ENCODE measurements around the gene ST7L. TPM values are rescaled to one million over a fixed set of nuclear protein-coding genes. Genes with fewer than 3 reads are reported as not detected.

Gene ST7L
- total and polyA plus RNA-seq, 10 of the 15 experiments (the other 5 are each of a cell fraction or from before 2014, with no cell fraction given) = 3.6 to 13.7 (median 8.9) TPM

DNA sequence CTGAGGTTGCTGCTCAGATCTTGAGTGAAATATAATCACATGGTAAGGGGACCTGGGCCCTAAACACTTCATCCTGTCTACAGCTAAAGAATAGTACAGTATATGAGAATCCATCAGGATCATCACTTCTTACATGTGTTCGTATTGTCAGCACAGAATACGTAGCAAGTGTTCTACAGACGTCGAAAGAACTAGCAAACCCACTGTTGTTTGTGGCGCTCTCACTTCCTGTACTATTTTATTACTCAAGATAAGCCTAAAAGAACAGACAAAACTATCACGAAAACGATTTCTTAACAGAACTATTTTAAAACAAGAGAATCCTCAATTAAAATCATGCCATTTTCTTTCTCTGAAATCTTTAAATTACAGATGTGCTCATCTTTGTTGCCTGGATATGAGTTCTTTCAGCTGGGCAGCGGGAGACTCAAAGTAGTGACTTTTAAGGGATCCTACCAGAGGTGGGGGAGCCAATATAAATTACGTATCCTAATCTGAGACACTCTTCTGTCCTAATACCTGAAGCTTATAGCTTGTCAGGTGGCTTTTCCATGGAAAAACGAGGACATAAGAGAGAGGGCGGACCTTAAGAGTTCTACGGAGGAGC is 724 bp downstream of the ST7L start (continued):
- TF ChIP-seq CREM (IDR thresholded peaks at IDR 0.05; ENCODE audit: low read depth) (peak; percentile 48; the same call in 1 of the 2 replicates), CBFB (IDR thresholded peaks at IDR 0.05; ENCODE audit: low read depth) (no peak), ZNF384 (IDR thresholded peaks at IDR 0.05; ENCODE audit: borderline replicate concordance, low read depth, low read length) (no peak), SMARCA5 (IDR thresholded peaks at IDR 0.05) (no peak), KDM1A (IDR thresholded peaks at IDR 0.05; ENCODE audit: borderline replicate concordance) (no peak), POLR2A (IDR thresholded peaks at IDR 0.05; ENCODE audit: low read depth, low read length) (no peak), TCF7 (IDR thresholded peaks at IDR 0.05; ENCODE audit: borderline replicate concordance) (no peak), BRCA1 (IDR thresholded peaks at IDR 0.05; ENCODE audit: low read depth, low read length) (no peak), STAT3 (IDR thresholded peaks at IDR 0.05; ENCODE audit: low read depth, low read length) (no peak), CREB1 (IDR thresholded peaks at IDR 0.05; ENCODE audit: low read depth) (peak; percentile 85), GABPA (IDR thresholded peaks at IDR 0.05; ENCODE audit: low read depth) (0 out of 2 replicates have a peak, but pooled peaks have one; percentile 31), MTA2 (IDR thresholded peaks at IDR 0.05; ENCODE audit: low read depth) (no peak)
- TF ChIP-seq, protein P1, sequence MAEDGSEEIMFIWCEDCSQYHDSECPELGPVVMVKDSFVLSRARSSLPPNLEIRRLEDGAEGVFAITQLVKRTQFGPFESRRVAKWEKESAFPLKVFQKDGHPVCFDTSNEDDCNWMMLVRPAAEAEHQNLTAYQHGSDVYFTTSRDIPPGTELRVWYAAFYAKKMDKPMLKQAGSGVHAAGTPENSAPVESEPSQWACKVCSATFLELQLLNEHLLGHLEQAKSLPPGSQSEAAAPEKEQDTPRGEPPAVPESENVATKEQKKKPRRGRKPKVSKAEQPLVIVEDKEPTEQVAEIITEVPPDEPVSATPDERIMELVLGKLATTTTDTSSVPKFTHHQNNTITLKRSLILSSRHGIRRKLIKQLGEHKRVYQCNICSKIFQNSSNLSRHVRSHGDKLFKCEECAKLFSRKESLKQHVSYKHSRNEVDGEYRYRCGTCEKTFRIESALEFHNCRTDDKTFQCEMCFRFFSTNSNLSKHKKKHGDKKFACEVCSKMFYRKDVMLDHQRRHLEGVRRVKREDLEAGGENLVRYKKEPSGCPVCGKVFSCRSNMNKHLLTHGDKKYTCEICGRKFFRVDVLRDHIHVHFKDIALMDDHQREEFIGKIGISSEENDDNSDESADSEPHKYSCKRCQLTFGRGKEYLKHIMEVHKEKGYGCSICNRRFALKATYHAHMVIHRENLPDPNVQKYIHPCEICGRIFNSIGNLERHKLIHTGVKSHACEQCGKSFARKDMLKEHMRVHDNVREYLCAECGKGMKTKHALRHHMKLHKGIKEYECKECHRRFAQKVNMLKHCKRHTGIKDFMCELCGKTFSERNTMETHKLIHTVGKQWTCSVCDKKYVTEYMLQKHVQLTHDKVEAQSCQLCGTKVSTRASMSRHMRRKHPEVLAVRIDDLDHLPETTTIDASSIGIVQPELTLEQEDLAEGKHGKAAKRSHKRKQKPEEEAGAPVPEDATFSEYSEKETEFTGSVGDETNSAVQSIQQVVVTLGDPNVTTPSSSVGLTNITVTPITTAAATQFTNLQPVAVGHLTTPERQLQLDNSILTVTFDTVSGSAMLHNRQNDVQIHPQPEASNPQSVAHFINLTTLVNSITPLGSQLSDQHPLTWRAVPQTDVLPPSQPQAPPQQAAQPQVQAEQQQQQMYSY (CRISPR knock-in tag; IDR thresholded peaks at IDR 0.05) = no peak
- TF ChIP-seq, protein P2, sequence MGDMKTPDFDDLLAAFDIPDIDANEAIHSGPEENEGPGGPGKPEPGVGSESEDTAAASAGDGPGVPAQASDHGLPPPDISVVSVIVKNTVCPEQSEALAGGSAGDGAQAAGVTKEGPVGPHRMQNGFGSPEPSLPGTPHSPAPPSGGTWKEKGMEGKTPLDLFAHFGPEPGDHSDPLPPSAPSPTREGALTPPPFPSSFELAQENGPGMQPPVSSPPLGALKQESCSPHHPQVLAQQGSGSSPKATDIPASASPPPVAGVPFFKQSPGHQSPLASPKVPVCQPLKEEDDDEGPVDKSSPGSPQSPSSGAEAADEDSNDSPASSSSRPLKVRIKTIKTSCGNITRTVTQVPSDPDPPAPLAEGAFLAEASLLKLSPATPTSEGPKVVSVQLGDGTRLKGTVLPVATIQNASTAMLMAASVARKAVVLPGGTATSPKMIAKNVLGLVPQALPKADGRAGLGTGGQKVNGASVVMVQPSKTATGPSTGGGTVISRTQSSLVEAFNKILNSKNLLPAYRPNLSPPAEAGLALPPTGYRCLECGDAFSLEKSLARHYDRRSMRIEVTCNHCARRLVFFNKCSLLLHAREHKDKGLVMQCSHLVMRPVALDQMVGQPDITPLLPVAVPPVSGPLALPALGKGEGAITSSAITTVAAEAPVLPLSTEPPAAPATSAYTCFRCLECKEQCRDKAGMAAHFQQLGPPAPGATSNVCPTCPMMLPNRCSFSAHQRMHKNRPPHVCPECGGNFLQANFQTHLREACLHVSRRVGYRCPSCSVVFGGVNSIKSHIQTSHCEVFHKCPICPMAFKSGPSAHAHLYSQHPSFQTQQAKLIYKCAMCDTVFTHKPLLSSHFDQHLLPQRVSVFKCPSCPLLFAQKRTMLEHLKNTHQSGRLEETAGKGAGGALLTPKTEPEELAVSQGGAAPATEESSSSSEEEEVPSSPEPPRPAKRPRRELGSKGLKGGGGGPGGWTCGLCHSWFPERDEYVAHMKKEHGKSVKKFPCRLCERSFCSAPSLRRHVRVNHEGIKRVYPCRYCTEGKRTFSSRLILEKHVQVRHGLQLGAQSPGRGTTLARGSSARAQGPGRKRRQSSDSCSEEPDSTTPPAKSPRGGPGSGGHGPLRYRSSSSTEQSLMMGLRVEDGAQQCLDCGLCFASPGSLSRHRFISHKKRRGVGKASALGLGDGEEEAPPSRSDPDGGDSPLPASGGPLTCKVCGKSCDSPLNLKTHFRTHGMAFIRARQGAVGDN (IDR thresholded peaks at IDR 0.05) = peak; percentile 68
- TF ChIP-seq, protein P3, sequence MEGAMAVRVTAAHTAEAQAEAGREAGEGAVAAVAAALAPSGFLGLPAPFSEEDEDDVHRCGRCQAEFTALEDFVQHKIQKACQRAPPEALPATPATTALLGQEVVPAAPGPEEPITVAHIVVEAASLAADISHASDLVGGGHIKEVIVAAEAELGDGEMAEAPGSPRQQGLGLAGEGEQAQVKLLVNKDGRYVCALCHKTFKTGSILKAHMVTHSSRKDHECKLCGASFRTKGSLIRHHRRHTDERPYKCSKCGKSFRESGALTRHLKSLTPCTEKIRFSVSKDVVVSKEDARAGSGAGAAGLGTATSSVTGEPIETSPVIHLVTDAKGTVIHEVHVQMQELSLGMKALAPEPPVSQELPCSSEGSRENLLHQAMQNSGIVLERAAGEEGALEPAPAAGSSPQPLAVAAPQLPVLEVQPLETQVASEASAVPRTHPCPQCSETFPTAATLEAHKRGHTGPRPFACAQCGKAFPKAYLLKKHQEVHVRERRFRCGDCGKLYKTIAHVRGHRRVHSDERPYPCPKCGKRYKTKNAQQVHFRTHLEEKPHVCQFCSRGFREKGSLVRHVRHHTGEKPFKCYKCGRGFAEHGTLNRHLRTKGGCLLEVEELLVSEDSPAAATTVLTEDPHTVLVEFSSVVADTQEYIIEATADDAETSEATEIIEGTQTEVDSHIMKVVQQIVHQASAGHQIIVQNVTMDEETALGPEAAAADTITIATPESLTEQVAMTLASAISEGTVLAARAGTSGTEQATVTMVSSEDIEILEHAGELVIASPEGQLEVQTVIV (IDR thresholded peaks at IDR 0.05; ENCODE audit: borderline replicate concordance, partially characterized antibody) = no peak
- TF ChIP-seq, protein P4, sequence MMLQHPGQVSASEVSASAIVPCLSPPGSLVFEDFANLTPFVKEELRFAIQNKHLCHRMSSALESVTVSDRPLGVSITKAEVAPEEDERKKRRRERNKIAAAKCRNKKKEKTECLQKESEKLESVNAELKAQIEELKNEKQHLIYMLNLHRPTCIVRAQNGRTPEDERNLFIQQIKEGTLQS (IDR thresholded peaks at IDR 0.05; ENCODE audit: borderline replicate concordance, extremely low read depth, low read depth, low read length) = no peak
- TF ChIP-seq, protein P5, sequence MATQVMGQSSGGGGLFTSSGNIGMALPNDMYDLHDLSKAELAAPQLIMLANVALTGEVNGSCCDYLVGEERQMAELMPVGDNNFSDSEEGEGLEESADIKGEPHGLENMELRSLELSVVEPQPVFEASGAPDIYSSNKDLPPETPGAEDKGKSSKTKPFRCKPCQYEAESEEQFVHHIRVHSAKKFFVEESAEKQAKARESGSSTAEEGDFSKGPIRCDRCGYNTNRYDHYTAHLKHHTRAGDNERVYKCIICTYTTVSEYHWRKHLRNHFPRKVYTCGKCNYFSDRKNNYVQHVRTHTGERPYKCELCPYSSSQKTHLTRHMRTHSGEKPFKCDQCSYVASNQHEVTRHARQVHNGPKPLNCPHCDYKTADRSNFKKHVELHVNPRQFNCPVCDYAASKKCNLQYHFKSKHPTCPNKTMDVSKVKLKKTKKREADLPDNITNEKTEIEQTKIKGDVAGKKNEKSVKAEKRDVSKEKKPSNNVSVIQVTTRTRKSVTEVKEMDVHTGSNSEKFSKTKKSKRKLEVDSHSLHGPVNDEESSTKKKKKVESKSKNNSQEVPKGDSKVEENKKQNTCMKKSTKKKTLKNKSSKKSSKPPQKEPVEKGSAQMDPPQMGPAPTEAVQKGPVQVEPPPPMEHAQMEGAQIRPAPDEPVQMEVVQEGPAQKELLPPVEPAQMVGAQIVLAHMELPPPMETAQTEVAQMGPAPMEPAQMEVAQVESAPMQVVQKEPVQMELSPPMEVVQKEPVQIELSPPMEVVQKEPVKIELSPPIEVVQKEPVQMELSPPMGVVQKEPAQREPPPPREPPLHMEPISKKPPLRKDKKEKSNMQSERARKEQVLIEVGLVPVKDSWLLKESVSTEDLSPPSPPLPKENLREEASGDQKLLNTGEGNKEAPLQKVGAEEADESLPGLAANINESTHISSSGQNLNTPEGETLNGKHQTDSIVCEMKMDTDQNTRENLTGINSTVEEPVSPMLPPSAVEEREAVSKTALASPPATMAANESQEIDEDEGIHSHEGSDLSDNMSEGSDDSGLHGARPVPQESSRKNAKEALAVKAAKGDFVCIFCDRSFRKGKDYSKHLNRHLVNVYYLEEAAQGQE (IDR thresholded peaks at IDR 0.05; ENCODE audit: low read depth, low read length) = no peak

All from GM12878 (cell line).